ENCODE results near the gene MCEE. TPM values are rescaled to one million over a fixed set of nuclear protein-coding genes. Genes with fewer than 3 reads are reported as not detected.
"Not testable (repeated sequence)": the region's sequence is repeated elsewhere in the genome, so short reads cannot be mapped to it uniquely, and the experiment has no call there.

The MCEE gene
- total RNA-seq, 1 experiment from 2014 or later = 15.8 TPM

DNA sequence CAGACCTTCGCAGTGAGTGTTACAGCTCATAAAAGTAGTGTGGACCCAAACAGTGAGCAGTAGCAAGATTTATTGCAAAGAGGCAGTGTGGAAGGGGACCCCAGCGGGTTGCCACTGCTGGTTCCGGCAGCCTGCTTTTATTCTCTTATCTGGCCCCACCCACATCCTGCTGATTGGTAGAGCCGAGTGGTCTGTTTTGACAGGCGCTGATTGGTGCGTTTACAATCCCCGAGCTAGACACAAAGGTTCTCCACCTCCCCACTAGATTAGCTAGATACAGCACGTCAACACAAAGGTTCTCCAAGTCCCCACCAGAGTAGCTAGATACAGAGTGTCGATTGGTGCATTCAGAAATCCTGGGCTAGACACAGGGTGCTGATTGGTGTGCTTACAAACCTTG, 38.2 kb downstream of the MCEE start:
- H3K4me3 ChIP-seq; H3K9me3 ChIP-seq (ENCODE audit: insufficient read depth, low read depth); POLR2A ChIA-PET (ENCODE audit: unreplicated experiment); DNase-seq; H3K4me1 ChIP-seq (replicated peaks; ENCODE audit: insufficient read depth); H3K79me2 ChIP-seq (ENCODE audit: low read depth); H3F3A ChIP-seq (ENCODE audit: insufficient read depth, low read depth); H3K9me2 ChIP-seq (ENCODE audit: insufficient read depth); H3K27me3 ChIP-seq (ENCODE audit: insufficient read depth, low read depth); H3K36me3 ChIP-seq (ENCODE audit: low read depth); H4K20me1 ChIP-seq (ENCODE audit: insufficient read depth); H2AFZ ChIP-seq; H3K27ac ChIP-seq; BruUV-seq (replicated peaks); intact Hi-C loops (cut with micrococcal nuclease; ENCODE audit: unreplicated experiment); H3K4me2 ChIP-seq: not testable (repeated sequence)
- CTCF ChIA-PET = interaction anchor here (0.8 kb wide), 1 partner anchor 14 kb away, joined by 3 read pairs; no protein-coding TSS in a partner anchor

DNA sequence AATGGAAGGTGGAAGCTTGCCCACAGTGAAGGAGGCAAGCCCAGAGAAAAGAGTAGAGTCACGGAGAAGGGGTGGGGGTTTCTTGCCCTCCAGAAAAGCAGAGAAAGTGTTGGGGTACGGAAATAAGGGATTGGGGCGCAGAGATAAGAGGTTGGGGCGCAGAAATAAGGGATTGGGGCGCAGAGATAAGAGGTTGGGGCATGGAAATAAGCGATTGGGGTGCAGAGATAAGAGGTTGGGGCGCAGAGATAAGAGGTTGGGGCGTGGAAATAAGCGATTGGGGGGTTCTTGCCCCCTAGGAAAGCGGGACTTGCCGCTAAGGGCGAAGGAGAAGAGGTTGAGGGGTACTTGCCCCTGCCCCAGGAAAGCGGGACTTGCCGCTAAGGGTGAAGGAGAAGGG, 40.6 kb downstream of the MCEE start:
- CTCF ChIA-PET; intact Hi-C loops (cut with micrococcal nuclease; ENCODE audit: unreplicated experiment): not testable (repeated sequence)

GRCh38 chr2:71085325-71086003, 44.6 kb downstream of the MCEE start:
- H3K9me3 ChIP-seq (ENCODE audit: insufficient read depth, low read depth); intact Hi-C loops (cut with micrococcal nuclease; ENCODE audit: unreplicated experiment); H3F3A ChIP-seq (ENCODE audit: insufficient read depth, low read depth); H3K4me3 ChIP-seq; DNase-seq; POLR2A ChIA-PET (ENCODE audit: unreplicated experiment); H3K27ac ChIP-seq; H3K79me2 ChIP-seq (ENCODE audit: low read depth); H3K27me3 ChIP-seq (ENCODE audit: insufficient read depth, low read depth); H2AFZ ChIP-seq; H4K20me1 ChIP-seq (ENCODE audit: insufficient read depth); H3K4me1 ChIP-seq (replicated peaks; ENCODE audit: insufficient read depth); H3K4me2 ChIP-seq; BruUV-seq (replicated peaks); H3K9me2 ChIP-seq (ENCODE audit: insufficient read depth); H3K36me3 ChIP-seq (ENCODE audit: low read depth): not testable (repeated sequence)
- CTCF ChIA-PET = interaction anchor here (0.6 kb wide), 2 partner anchors 17 to 44 kb away, joined by 3 to 4 read pairs; partner anchors contain the start of gene NAGK

More for the DNA sequence above, 40.6 kb downstream of the MCEE start:
- H4K20me1 ChIP-seq (ENCODE audit: insufficient read depth); DNase-seq; H3K27ac ChIP-seq; H3K4me3 ChIP-seq; H3K9me3 ChIP-seq (ENCODE audit: insufficient read depth, low read depth); H3F3A ChIP-seq (ENCODE audit: insufficient read depth, low read depth); H3K36me3 ChIP-seq (ENCODE audit: low read depth); H3K4me2 ChIP-seq; BruUV-seq (replicated peaks); H3K79me2 ChIP-seq (ENCODE audit: low read depth); POLR2A ChIA-PET (ENCODE audit: unreplicated experiment); H3K4me1 ChIP-seq (replicated peaks; ENCODE audit: insufficient read depth); H3K27me3 ChIP-seq (ENCODE audit: insufficient read depth, low read depth); H2AFZ ChIP-seq; H3K9me2 ChIP-seq (ENCODE audit: insufficient read depth): not testable (repeated sequence)

GRCh38 chr2:71083752-71084312, 46.2 kb downstream of the MCEE start:
- H3K4me3 ChIP-seq; H3F3A ChIP-seq (ENCODE audit: insufficient read depth, low read depth); H3K27ac ChIP-seq; H3K4me2 ChIP-seq; intact Hi-C loops (cut with micrococcal nuclease; ENCODE audit: unreplicated experiment); H3K36me3 ChIP-seq (ENCODE audit: low read depth); H3K9me2 ChIP-seq (ENCODE audit: insufficient read depth); CTCF ChIA-PET; H4K20me1 ChIP-seq (ENCODE audit: insufficient read depth); H3K9me3 ChIP-seq (ENCODE audit: insufficient read depth, low read depth); H3K4me1 ChIP-seq (replicated peaks; ENCODE audit: insufficient read depth); BruUV-seq (replicated peaks); H3K27me3 ChIP-seq (ENCODE audit: insufficient read depth, low read depth); H3K79me2 ChIP-seq (ENCODE audit: low read depth); DNase-seq; POLR2A ChIA-PET (ENCODE audit: unreplicated experiment); H2AFZ ChIP-seq: not testable (repeated sequence)

- H3K79me2 ChIP-seq (ENCODE audit: low read depth); H3K27me3 ChIP-seq (ENCODE audit: insufficient read depth, low read depth); H3K9me2 ChIP-seq (ENCODE audit: insufficient read depth); BruUV-seq (replicated peaks); H3K4me2 ChIP-seq; H2AFZ ChIP-seq; H3K9me3 ChIP-seq (ENCODE audit: insufficient read depth, low read depth); H3K27ac ChIP-seq; H4K20me1 ChIP-seq (ENCODE audit: insufficient read depth); H3K4me3 ChIP-seq; H3K36me3 ChIP-seq (ENCODE audit: low read depth); H3F3A ChIP-seq (ENCODE audit: insufficient read depth, low read depth); H3K4me1 ChIP-seq (replicated peaks; ENCODE audit: insufficient read depth); DNase-seq; CTCF ChIA-PET; intact Hi-C loops (cut with micrococcal nuclease; ENCODE audit: unreplicated experiment): not testable (repeated sequence)
- POLR2A ChIA-PET (ENCODE audit: unreplicated experiment) = interaction anchor here (0.6 kb wide), 1 partner anchor 108 kb away, joined by 3 read pairs; no protein-coding TSS in a partner anchor
These were observed 46.7 kb downstream of the MCEE start for GRCh38 chr2:71083297-71083696.
